ENCODE results near the gene CEL.
"Not testable (repeated sequence)": the region's sequence is repeated elsewhere in the genome, so short reads cannot be mapped to it uniquely, and the experiment has no call there.

CEL gene

DNA sequence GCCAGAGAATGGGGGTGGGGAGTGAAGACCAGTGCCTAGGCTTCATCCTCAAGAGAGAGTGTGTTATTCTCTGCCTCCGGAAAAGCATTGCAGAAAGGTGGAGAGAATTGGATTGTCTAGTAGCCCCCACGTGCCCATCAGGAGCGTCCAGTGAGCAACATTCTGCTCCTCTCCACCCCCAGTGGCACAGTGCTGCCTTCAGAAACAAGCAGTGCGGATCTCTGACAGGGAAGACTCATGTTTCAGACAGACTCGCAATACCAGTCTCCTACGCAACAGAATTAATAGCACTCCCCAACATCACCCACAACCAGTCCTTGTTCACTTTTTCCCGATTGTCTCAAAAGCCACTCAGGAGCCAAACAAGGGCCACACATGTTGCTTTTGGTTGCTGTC lies 14.9 kb upstream of the CEL start:
- DNase-seq (ENCODE audit: low read depth in 2 of 2) = no peak

DNA sequence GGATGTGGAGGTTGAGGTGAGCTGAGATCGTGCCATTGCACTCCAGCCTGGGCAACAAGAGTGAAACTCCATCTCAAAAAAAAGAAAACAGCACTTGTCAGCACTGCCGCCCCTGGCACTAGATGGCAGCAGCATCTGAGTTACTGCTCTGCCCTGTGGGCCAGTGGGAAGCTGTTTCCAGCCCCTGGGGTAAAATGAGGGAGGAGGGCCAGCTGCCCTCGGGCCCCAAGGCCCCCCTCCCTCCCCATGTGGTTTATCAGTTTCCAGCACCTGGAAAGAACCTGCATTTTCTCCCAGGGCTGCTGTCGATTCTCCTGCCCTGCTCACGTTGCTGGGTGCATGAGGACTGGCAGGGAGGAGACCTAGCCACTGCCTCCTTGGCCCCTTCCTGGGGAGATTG lies 13.2 kb upstream of the CEL start:
- DNase-seq (ENCODE audit: low read depth in 2 of 2) = no peak

DNA sequence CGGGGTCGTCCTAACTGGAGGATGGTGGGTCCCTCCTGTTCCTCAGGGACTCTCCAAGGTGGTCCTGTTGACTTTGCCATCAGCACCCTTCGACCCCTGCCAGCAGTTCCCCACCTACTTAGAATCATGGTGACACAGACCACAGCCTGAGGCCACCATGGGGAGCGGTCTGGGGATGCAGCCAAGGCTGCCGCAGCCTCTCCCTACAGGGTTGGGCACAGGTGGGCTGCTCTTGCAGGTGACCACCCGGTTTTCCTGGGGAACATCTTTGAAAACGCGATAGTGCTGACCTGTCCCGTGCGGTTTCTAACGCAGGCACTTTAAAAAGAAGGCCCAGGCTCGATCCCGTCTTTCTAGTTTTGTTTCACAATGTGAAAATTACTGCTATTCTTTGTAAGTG lies 12.7 kb upstream of the CEL start:
- no peak for DNase-seq (ENCODE audit: low read depth in 2 of 2)

DNA sequence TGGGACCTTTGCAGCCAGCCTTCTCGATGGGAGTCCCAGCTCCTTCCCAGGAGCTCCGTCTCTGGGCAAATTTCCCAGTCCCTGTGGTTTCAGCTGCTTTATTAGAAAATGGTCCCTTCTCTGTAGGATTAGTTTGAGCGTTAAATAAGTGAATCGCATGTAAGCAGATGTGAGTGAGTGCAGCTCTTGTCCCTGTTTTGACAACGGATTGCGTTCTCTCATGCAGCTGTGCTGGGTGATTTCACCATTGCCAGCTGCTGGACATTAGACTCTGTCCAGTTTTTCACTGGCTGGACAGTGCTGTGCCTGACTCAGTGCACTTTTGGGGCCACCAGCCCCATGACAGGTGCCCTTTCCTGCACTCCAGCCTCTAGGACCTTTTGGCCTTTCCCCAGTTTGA lies 11.6 kb upstream of the CEL start:
- no peak for DNase-seq (ENCODE audit: low read depth in 2 of 2)

DNA sequence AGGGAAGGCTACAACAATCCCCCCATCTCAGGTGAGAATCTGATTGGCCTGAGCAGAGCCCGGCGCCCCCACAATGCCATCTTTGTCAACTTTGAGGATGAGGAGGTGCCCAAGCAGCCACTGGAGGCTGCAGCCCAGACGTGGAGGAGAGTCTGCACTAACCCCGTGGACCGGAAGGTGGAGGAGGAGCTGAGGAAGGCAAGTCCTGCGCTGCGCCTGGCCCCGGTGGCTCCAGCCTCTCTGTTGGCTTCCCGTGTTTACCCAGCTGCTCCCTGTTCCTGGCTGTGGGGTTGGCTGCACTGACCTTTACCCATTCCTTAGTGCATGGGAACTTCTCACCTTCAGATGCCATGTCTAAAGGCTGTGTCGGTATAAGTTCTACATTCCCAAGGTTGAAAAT lies 11.0 kb upstream of the CEL start:
- DNase-seq (ENCODE audit: low read depth in 2 of 2) = no peak

DNA sequence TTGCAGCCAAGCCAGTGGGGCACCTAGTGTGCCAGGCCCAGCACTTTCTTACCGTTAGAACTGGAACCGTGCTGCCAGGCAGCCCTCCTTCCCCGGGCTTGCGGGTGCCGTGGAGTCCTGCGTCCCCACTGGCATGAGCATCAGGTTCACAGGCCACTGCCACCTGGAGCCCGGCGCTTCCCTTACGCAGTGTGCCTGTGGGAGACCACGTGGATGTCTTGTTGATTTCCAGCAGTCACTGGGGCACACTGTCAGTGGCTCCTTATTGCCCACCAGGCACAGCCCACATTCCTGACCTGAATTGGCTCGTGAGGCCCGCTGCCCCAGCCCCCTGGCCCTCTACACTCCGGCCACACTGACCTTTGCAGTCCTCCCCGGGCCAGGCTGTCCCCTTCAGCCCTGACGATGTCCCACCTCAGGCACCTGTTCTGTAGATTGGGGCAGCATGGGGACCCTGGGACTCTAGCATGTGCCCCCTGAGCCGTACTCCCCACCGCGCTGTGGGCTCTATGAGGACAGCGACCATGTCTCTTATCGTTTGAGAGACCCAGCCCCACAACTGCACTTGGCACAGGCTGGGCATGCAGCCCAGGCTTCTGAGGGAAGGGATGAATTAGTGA lies 10.4 kb upstream of the CEL start:
- DNase-seq (ENCODE audit: low read depth in 2 of 2) = no peak

DNA sequence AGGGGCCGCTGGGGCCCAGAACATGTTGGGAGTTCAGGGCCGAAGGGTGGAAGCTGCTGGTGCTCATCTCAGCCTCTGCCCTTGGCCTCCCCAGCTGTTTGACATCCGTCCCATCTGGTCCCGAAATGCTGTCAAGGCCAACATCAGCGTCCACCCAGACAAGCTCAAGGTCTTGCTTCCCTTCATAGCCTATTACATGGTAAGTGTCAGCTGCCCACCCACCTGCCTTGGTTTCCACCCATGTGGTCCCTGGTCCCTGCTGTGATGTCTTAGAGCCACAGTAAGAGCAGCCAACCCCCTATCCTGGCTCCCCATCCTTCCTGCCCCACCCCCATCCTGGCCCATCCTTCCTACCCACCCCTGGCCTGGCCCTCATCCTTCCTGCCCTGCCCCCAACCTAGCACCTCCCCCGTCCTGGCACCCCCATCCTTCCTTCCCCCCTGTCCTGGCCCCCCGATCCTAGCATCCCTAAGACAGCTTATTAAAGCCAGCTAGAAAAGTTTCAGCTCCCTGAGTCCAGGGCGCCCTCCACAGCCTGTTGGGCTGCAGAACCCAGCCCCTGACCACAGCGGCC lies 9.7 kb upstream of the CEL start:
- DNase-seq (ENCODE audit: low read depth in 2 of 2) = no peak

DNA sequence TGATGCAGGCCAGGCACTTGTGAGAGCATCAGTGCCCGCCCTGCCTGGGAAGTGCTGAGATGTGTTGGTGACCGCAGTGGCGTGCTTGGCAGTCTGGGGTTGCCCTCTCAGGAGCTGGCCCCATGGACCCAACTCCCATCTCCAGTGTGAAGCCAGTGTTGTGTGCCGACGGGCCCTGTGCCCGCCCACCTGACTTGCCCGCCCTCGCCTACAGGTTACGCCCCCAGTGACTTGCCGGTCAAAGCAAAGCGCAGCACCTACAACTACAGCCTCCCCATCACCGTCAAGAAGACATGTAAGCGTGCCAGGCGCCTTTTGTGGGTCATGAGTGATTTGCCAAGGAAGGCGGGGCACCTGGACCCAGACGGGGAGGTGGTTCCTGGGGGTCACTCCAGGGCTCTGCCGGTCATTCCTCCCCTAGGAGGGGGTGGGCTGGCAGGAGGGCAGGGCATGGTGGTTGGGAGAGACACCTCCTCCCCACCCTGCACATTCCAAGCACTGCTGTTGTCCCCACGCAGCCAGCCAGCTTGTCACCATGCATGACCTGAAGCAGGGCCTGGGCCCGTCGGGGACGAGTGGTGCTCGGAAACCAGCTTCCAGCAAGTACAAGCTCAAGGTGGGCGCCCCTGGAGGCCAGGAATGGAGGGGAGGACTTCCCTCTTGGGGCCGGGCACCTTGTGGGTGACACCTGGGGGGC lies 7.4 kb upstream of the CEL start:
- no peak for DNase-seq (ENCODE audit: low read depth in 2 of 2)

DNA sequence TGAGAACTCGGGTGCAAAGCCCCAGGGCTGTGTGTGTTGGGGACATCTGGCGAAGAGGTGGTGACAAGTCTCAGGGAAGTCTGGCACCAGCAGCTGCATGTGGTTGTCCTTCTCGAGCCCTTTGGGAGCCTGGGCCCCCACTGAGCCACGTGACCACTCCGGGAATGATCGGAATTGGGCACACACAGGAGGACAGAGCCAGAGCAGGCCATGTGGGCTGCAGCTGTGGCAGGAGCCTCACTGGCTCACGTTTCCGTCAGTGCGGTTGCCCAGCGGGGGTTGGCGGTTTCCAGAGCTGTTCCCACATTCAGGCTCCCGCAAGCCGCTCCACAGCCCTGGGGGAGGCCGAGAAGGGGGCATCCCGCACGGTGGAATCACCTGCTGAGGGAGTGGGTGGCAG lies 6.8 kb upstream of the CEL start:
- no peak for DNase-seq (ENCODE audit: low read depth in 2 of 2)

DNA sequence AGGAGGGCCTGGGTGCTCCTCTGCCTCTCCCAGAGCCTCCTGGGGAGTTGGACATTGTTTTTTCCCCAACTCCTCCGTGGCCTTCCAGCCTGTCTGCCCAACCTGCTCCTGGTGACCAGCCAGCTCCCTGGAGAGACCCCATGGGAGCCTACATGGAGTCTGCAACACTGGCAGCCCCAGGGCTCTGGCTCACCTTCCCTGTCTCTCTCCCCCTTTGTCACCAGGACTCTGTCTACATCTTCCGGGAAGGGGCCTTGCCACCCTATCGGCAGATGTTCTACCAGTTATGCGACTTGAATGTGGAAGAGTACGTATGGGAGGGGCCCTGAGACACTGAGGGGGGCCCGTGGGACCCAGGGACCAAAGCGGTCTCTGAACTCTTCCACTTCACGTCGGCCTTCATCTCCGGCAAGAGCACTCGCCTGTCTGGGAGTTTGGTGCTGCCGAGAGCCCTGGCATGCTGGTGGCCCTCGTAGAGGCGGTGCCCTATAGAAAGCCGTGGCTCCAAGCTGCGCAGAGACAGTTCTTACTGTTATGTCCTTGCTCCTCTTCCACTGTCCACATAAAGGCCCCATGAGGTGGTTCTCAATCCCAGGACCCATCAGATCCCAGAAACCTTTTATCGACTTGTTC lies 5.9 kb upstream of the CEL start:
- no peak for DNase-seq (ENCODE audit: low read depth in 2 of 2)

DNA sequence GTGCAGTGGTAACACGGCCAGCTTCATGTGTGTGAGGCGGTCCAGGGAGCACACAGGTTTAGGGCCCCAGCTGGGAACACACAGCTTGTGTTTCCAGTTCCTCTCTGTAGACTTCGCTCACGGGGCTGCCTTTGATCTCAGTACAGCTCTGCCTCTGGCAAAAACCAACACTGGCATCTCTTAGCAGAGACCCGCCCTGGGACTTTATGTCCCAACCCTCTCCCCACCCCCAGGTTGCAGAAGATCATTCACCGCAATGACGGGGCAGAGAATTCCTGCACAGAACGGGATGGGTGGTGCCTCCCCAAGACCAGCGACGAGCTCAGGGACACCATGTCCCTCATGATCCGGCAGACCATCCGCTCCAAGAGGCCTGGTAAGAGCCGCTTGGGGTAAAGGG lies 5.2 kb upstream of the CEL start:
- DNase-seq (ENCODE audit: low read depth in 2 of 2) = no peak

DNA sequence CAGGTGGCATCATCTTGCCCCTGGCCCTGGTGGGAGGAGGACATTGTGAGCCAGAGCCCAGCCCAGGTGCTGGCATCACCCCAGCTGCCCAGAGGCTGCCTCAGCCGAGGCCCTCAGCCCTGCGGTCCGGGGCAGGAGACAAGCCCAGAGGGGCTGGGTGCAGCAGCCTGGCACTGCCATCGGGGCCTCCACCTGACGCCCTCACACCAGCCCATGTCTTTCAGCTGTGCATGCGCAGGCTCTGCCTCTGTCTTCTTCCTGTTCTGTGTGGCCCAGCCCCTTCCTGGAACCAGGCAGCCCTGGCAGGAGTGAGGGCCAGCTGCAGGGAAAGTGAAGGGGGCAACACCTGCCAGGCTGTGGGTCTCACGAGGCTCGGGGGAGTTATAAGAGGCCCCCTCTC lies 4.8 kb upstream of the CEL start:
- no peak for DNase-seq (ENCODE audit: low read depth in 2 of 2)

DNA sequence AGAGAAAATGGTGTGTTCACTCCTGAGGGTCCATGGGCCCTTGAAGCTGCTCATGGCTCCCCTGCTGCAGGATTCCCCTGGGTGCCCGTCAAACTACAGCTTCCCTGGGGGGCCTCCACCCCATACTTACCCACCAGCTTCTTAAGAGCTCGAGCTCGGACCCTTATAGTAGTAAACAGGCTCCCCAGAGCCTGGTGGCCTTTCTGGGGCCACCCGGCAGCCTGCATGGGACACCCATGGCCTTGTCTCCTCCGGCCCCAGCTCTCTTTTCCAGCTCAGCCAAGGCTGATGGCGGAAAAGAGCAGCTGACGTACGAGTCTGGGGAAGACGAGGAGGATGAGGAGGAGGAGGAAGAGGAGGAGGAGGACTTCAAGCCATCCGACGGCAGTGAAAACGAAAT lies 4.2 kb upstream of the CEL start:
- DNase-seq (ENCODE audit: low read depth in 2 of 2) = no peak

DNA sequence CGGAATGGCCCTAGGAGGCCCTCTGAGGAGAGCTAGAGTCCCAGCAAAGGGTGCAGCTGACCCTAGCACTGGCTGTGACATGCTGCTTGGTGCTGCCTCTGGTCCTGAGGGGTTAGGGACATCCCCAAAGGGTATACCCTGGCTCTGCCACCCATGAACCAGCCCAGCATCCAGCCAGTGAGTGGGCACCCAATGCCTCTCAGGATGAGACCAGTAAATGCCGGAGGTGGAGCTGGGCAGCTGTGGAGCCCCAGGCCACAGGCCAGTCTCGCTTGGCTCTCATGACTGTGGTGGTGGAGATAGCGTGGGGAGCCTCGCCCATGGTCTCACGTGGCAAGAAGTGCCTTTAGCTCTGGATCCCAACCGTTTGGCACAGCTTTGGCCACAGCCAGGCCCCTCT lies 3.7 kb upstream of the CEL start:
- DNase-seq (ENCODE audit: low read depth in 2 of 2) = no peak

DNA sequence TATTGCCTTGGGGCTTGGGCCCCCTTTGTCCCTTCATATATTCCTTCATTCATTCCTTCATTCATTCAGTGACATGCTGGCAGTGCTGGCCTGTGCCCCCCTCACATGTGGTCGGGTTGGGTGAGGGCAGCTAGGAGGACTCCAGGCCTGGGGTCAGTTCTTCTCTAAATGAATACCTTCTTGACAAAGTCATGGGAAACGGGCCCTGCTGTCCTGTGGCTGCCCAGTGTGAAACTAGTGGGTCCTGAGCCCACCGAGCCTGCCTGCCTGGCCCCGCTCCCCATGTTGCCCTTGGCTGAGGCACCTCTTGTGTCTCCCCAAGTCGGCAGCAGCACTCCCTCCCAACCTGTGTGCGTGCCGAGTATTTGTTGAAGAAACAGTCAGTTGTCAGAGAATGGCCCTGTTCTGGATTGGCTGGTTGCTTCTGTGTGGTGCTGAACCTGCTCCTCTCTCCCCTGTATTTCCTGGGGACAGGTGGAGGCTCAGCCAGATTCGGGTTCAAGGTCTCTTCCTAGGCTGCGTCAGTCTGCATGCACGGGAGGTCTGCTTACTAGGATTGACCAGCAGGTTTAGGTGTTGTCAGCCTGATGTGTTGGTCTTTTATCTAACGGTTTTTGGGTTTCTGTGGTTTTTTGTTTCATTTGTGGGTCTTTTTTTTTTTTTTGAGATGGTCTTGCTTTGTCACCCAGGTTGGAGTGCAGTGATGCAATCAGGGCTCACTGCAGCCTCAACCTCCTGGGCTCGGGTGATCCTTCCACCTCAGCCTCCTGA lies 3.0 kb upstream of the CEL start:
- no peak for DNase-seq (ENCODE audit: low read depth in 2 of 2)

DNA sequence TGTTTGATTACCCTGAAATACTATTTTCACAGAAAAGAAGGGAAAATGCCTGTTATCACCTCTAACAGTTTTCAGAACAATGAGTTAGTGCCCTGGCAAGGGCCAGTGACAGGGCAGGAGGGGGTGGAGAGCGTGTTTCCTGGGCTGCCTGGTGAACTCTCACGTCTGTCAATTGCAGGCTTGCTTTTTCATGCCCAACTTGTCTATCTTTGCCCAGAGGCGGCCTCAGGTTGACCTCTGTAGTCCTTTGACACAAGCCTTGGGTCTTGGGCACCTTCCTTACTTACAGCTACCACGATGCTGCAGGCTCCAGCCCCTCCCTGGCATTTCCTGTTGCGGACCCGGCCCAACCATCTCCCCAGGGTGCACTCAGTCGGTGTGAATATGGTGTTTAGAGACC lies 2.2 kb upstream of the CEL start:
- no peak for DNase-seq (ENCODE audit: low read depth in 2 of 2)

DNA sequence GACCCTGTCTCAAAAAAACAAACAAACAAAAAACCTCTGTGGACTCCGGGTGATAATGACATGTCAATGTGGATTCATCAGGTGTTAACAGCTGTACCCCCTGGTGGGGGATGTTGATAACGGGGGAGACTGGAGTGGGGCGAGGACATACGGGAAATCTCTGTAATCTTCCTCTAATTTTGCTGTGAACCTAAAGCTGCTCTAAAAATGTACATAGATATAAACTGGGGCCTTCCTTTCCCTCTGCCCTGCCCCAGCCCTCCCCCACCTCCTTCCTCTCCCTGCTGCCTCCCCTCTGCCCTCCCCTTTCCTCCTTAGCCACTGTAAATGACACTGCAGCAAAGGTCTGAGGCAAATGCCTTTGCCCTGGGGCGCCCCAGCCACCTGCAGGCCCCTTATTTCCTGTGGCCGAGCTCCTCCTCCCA lies 1.4 kb upstream of the CEL start:
- no peak for DNase-seq (ENCODE audit: low read depth in 2 of 2)

DNA sequence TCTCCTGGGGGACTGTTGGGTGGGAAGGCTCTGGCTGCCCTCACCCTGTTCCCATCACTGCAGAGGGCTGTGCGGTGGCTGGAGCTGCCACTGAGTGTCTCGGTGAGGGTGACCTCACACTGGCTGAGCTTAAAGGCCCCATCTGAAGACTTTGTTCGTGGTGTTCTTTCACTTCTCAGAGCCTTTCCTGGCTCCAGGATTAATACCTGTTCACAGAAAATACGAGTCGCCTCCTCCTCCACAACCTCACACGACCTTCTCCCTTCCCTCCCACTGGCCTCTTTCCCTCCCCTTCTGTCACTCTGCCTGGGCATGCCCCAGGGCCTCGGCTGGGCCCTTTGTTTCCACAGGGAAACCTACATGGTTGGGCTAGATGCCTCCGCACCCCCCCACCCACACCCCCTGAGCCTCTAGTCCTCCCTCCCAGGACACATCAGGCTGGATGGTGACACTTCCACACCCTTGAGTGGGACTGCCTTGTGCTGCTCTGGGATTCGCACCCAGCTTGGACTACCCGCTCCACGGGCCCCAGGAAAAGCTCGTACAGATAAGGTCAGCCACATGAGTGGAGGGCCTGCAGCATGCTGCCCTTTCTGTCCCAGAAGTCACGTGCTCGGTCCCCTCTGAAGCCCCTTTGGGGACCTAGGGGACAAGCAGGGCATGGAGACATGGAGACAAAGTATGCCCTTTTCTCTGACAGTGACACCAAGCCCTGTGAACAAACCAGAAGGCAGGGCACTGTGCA lies 590 bp upstream of the CEL start:
- DNase-seq (ENCODE audit: low read depth in 2 of 2) = not testable (repeated sequence)

DNA sequence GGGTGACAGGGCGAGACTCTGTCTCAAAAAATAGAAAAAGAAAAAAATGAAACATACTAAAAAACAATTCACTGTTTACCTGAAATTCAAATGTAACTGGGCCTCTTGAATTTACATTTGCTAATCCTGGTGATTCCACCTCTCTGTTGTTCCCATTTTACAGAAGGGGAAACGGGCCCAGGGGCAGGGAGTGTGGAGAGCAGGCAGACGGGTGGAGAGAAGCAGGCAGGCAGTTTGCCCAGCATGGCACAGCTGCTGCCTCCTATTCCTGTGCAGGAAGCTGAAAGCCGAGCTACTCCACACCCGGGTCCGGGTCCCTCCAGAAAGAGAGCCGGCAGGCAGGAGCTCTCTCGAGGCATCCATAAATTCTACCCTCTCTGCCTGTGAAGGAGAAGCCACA lies 788 bp downstream of the CEL start:
- not testable (repeated sequence) for DNase-seq (ENCODE audit: low read depth in 2 of 2)

DNA sequence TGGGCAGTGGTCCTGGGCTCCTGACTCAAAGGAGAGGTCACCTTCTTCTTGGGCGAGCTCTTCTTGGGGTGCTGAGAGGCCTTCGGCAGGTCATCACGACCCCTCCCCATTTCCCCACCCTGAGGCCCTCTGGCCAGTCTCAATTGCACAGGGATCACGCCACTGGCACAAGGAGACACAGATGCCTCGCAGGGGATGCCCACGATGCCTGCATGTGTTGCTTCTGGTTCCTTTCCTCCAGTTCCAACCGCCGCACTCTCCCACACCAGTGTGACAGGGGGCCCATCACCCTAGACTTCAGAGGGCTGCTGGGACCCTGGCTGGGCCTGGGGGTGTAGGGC lies 1.3 kb downstream of the CEL start:
- no peak for DNase-seq (ENCODE audit: low read depth in 2 of 2)

DNA sequence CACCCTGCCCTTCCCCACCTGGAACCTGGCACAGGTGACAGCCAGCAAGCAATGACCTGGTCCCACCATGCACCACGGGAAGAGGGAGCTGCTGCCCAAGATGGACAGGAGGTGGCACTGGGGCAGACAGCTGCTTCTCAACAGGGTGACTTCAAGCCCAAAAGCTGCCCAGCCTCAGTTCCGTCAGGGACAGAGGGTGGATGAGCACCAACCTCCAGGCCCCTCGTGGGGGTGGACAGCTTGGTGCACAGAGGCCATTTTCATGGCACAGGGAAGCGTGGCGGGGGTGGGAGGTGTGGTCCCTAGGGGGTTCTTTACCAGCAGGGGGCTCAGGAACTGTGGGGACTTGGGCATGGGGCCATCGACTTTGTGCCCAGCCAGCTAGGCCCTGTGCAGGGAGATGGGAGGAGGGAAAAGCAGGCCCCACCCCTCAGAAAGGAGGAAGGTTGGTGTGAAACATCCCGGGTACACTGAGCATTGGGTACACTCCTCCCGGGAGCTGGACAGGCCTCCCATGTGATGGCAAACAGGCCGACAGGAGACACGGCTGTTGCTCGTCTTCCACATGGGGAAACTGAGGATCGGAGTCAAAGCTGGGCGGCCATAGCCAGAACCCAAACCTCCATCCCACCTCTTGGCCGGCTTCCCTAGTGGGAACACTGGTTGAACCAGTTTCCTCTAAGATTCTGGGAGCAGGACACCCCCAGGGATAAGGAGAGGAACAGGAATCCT lies 1.9 kb downstream of the CEL start:
- DNase-seq (ENCODE audit: low read depth in 2 of 2) = no peak

Measured in stimulated activated CD8-positive, alpha-beta memory T cell treated with anti-CD3 and anti-CD28 coated beads, Interleukin-15, amount 100 ng/mL, for 4 hours (primary cell).